Ovary (tissue), 9 donors: ENCODE results near the gene GCGR. TPM values are rescaled to one million over a fixed set of nuclear protein-coding genes. Genes with fewer than 3 reads are reported as not detected.

ENCODE experiments used
- DNase-seq, 5 donors: peaks; one replicate each; pipeline ENCODE4 v3.0.0-alpha.2; 2019 to 2020
- H3K27ac ChIP-seq, 2 donors: fragments of 200-600 bp; one replicate each; pipeline versions ENCODE4 v1.5.1 to v1.8.0; 2019 to 2022
- H3K27me3 ChIP-seq: fragments of 200-600 bp; one replicate; pipeline ENCODE4 v1.8.0; 2022
- H3K36me3 ChIP-seq: fragments of 200-600 bp; sonication (generic); one replicate; pipeline ENCODE4 v1.5.1; 2019
- H3K4me1 ChIP-seq: one replicate; pipeline ENCODE4 v1.8.1; 2013; ENCODE audit warnings: mild to moderate bottlenecking, moderate library complexity; ENCODE audit not compliant: insufficient read depth
- H3K4me3 ChIP-seq: fragments of 200-600 bp; sonication (generic); one replicate; pipeline ENCODE4 v1.5.1; 2017
- H3K9me3 ChIP-seq, 2 donors: fragments of 200-600 bp in 1 of 2; sonication (generic) in 1 of 2; one replicate each; pipeline versions ENCODE4 v1.5.1 to v1.8.1; 2013 to 2019; ENCODE audit warnings: mild to moderate bottlenecking in 1 of 2, moderate library complexity in 1 of 2
- CTCF ChIP-seq, 3 donors: fragments of 450-650 bp in 2 of 3; fragments of 200-600 bp in 1 of 3; IDR thresholded peaks; one replicate each; pipeline versions ENCODE4 v1.5.1 to v1.8.0; 2016 to 2022; ENCODE audit warnings: antibody characterized with exemption in 3 of 3, mild to moderate bottlenecking in 1 of 3
- EP300 ChIP-seq: sonication (generic); formaldehyde crosslinking; IDR thresholded peaks from one replicate; pipeline ENCODE4 v1.6.1; 2017; ENCODE audit warnings: antibody characterized with exemption
- POLR2A ChIP-seq: fragments of 450-650 bp; IDR thresholded peaks from one replicate; pipeline ENCODE4 v1.6.1; 2017; ENCODE audit warnings: antibody characterized with exemption, mild to moderate bottlenecking, moderate library complexity
- WGBS, 3 donors: extraction: QIAGEN DNeasy Blood & Tissue Kit in 1 of 3; methylation state at CpG; one replicate each; pipeline versions ENCODE4 v1.1.5 to v1.1.7; 2013 to 2017; 5-methylcytosine and 5-hydroxymethylcytosine counted together
- intact Hi-C, 4 donors: fragments of 100-400 bp; cut with DNase I; formaldehyde crosslinking; loops; one replicate each; pipeline versions ENCODE4 v1.11.0 to v1.15.1; 2022 to 2023
- polyA plus RNA-seq, 2 donors: library from polyadenylated mRNA; stranded (reverse); fragments of 200-250 nt in 1 of 2; fragments of 350-450 nt in 1 of 2; fragmentation: Illumina TruSeq in 1 of 2; extraction: RNeasy Lipid Tissue Mini Kit (QIAGEN cat#74804) in 1 of 2; gene quantifications; one replicate each; pipeline ENCODE4 v1.2.3, GENCODE V29; 2013 to 2014
- total RNA-seq, 7 donors: library from RNA; depleted of rRNA in 2 of 7; stranded (reverse); fragments of >200 nt in 2 of 7; fragmentation: NEBNext Ultra II Directional in 3 of 7; extraction: Animal tissue kit (Norgen Biotek cat#: 25700) in 3 of 7; gene quantifications; one replicate each; pipeline versions ENCODE4 v1.1.0 to v1.2.4, GENCODE V29; 2016 to 2023
- donor health status: DM: no; HTN: no; CAD: no; lungs with moderate emphysema.
- donor health status: DM: no; HTN: no; CAD: no.
- donor health status: Bipolar disorder and iron deficiency.
- donor health status: DM: yes; HTN: yes; CAD: no.
- donor health status: DM: no; HTN: no; CAD: no.
- donor health status: DM: yes; HTN: yes; CAD: no.

The GCGR gene
- total and polyA plus RNA-seq, 9 donors, result not detected

DNA sequence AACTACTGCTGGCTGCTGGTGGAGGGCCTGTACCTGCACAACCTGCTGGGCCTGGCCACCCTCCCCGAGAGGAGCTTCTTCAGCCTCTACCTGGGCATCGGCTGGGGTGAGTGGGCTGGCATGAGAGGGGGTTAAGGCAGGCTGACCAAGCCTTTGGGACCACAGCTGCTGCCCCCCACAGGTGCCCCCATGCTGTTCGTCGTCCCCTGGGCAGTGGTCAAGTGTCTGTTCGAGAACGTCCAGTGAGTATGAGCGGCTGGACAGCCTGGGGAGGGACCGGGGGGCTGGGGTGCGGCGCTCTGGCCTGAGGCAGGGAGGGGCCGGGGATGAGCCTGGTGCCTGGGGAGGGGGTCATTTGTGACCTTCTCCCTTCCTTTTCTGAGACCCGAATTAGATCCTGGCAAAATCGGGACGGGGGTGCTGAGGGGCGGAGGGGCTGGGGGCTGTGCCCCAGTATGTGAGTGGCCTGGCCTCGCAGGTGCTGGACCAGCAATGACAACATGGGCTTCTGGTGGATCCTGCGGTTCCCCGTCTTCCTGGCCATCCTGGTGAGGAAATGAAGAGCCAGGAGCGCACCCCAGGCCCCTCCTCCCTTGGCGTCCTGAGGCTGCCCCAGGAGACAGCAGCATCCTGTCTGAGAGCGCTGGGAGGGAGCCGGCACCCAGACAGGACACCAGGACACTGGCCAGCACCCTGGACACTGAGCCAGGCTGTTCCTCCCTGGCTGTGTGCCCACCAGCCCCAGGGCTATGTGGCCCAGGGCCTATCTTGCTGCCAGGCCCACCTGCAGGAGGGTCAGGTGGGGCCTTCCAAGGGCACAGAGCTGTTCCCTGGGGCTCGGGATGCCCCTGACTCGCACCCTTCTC, 8.0 kb downstream of the GCGR start:
- Histone ChIP-seq H3K9me3 (no peaks in the 10 kb centered on the region), H3K27ac (no peak overlapping the region), H3K4me1 (no peaks in the 10 kb centered on the region), H3K27me3 (no peaks in the 10 kb centered on the region), H3K36me3 (no peaks in the 10 kb centered on the region), H3K4me3 (no peak overlapping the region)
- no peak for TF ChIP-seq CTCF (IDR thresholded peaks at IDR 0.05)
- TF ChIP-seq POLR2A, result no peak
- no peak for TF ChIP-seq EP300
- DNase-seq, result no peak
- intact Hi-C loops, result no loop called here
- 66 to 72% (median 68%) methylated on average over 13 to 24 of the region's 24 CpGs for WGBS, 3 donors

DNA sequence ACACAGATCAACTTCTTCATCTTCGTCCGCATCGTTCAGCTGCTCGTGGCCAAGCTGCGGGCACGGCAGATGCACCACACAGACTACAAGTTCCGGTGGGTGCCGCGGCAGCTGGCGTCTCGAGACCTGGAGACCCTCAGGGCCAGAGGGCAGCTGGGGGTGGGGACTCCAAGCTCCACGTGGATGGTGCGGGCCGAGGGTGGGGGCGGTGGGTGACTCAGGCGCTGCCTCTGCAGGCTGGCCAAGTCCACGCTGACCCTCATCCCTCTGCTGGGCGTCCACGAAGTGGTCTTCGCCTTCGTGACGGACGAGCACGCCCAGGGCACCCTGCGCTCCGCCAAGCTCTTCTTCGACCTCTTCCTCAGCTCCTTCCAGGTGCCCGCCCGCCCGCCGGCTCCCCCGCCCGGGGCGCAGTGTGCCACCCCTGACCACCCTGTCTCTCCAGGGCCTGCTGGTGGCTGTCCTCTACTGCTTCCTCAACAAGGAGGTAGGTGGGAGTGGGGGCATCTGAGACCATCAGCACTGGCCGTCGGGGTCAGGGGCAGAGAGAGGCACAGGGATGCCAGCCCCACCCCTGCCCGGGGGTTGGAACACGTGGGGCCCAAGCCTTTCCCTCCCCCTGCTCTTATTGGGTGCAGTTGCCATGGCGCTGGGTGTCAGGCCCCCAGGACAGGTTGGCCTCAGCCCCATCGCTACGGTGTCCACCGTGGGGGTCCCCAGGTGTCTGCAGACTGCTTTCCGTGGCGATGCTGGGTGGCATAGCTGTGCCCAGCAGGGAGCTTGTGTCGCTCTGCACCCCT, 8.8 kb downstream of the GCGR start:
- no peak for DNase-seq
- Histone ChIP-seq H3K4me3 (no peak overlapping the region), H3K9me3 (no peaks in the 10 kb centered on the region), H3K4me1 (no peaks in the 10 kb centered on the region), H3K36me3 (no peaks in the 10 kb centered on the region), H3K27ac (no peak overlapping the region), H3K27me3 (no peaks in the 10 kb centered on the region)
- TF ChIP-seq CTCF (IDR thresholded peaks at IDR 0.05) (no peak), EP300 (no peak)
- WGBS, 3 donors, result 72 to 81% (median 74%) methylated on average over 36 to 45 of the region's 45 CpGs
- intact Hi-C loops, result no loop called here

DNA sequence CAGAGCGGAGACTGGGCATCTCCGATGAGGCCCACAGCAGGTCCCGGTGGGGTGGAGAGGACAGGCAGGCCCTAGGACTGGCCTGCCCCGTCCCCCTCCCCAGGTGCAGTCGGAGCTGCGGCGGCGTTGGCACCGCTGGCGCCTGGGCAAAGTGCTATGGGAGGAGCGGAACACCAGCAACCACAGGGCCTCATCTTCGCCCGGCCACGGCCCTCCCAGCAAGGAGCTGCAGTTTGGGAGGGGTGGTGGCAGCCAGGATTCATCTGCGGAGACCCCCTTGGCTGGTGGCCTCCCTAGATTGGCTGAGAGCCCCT, 9.4 kb downstream of the GCGR start:
- Histone ChIP-seq H3K4me1 (no peaks in the 10 kb centered on the region), H3K27ac (no peak overlapping the region), H3K4me3 (no peak overlapping the region), H3K27me3 (no peaks in the 10 kb centered on the region), H3K36me3 (no peaks in the 10 kb centered on the region), H3K9me3 (no peaks in the 10 kb centered on the region)
- 85 to 89% (median 88%) methylated on average over 14 to 15 of the region's 15 CpGs for WGBS, 3 donors
- intact Hi-C loops, result no loop called here
- TF ChIP-seq POLR2A (no peak), CTCF (IDR thresholded peaks at IDR 0.05) (no peak), EP300 (no peak)
- no peak for DNase-seq

DNA sequence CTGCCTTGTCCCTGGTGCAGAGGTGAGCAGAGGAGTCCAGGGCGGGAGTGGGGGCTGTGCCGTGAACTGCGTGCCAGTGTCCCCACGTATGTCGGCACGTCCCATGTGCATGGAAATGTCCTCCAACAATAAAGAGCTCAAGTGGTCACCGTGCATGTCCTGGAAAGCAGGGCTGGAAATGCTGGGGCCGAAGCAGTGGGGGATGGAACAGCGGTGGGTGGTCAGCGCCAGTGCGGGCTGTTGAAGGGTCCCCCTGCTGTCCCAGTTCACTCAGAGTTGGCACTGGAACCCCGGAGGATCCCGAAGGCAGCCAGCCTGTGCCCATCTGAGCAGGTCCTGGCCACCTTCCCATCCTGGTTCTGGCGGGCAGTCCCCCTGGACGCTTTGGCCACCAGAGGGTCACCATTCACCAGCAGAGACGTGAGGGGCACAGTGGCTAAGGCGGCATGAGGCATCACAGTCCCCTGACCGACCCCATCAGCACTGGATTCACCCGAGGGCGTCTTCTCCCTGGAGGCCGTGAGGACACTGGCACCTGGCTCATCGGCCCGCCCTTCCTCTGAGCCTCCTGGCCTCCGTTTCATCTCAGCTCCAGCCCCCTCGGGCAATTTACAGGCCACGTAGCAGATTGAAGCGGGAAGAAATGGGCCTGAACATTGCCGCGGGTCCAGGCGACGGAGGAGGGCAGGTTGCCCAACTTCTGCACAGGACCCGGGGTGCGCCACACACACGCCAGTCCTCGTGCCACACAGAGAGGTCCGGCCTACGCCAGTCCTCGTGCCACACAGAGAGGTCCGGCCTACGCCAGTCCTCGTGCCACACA, 10.1 kb downstream of the GCGR start:
- DNase-seq, result no peak
- intact Hi-C loops, result no loop called here
- Histone ChIP-seq H3K4me1 (no peaks in the 10 kb centered on the region), H3K9me3 (no peaks in the 10 kb centered on the region), H3K36me3 (no peaks in the 10 kb centered on the region), H3K27me3 (no peaks in the 10 kb centered on the region), H3K4me3 (no peak overlapping the region), H3K27ac (no peak overlapping the region)
- 84 to 89% (median 85%) methylated on average over 39 to 41 of the region's 41 CpGs for WGBS, 3 donors
- no peak for TF ChIP-seq EP300
- TF ChIP-seq CTCF (IDR thresholded peaks at IDR 0.05), result no peak
- no peak for TF ChIP-seq POLR2A
